ENCODE measurements around the gene DACT1. TPM values are rescaled to one million over a fixed set of nuclear protein-coding genes. Genes with fewer than 3 reads are reported as not detected.

Gene DACT1
- total and polyA plus RNA-seq, 8 donors: 0.29 to 28.9 (median 7.7) TPM

- intact Hi-C loops (cut with DNase I; ENCODE audit: low total_unique reads): no loop called here
- Histone ChIP-seq H3K36me3 (no peaks in the 10 kb centered on the region), H3K4me3 (no peak overlapping the region), H3K27ac (no peak overlapping the region), H3K4me1 (no peaks in the 10 kb centered on the region), H3K27me3 (no peaks in the 10 kb centered on the region), H3K9me3 (no peaks in the 10 kb centered on the region)
- 89 to 98% (median 92%) methylated on average over 2 of the region's 2 CpGs for WGBS, 5 donors
- DNase-seq: no peak
- TF ChIP-seq POLR2A (IDR thresholded peaks at IDR 0.05): no peak
- TF ChIP-seq POLR2AphosphoS5 (IDR thresholded peaks at IDR 0.05): no peak
- TF ChIP-seq EP300 (IDR thresholded peaks at IDR 0.05): no peak
- TF ChIP-seq CTCF (IDR thresholded peaks at IDR 0.05): no peak
Measured at GRCh38 chr14:58697266-58697929, 59.6 kb downstream of the DACT1 start.

Other genes with a start within 250 kb of the DACT1 start
- not detected for gene TOMM20L, start 242.0 kb upstream of the DACT1 start, total RNA-seq
- not detected for gene TOMM20L, start 242.0 kb upstream of the DACT1 start, polyA plus RNA-seq
- 100 to 1,000 TPM in 2 of 5 donors, 10 to 100 TPM in 2, not detected in 1; 46.8 to 242 (median 88.0) TPM for gene TIMM9, start 210.4 kb upstream of the DACT1 start, total RNA-seq
- gene TIMM9, start 210.4 kb upstream of the DACT1 start, polyA plus RNA-seq: 10 to 100 TPM; 61.6 to 78.7 (median 70.7) TPM
- gene KIAA0586, start 210.2 kb upstream of the DACT1 start, total RNA-seq: 10 to 100 TPM; 12.5 to 39.1 (median 25.0) TPM
- 1 to 10 TPM; 1.7 to 4.4 (median 3.2) TPM for gene KIAA0586, start 210.2 kb upstream of the DACT1 start, polyA plus RNA-seq